Esophagus squamous epithelium (tissue), 4 donors: ENCODE data around the gene IKZF1.

ENCODE experiments used
- POLR2A ChIP-seq, 4 donors: fragments of 450-650 bp; IDR thresholded peaks; one replicate each; pipeline ENCODE4 v1.6.1; 2017; ENCODE audit warnings: antibody characterized with exemption in 4 of 4, mild to moderate bottlenecking in 4 of 4, moderate library complexity in 3 of 4
- TF ChIP-seq, protein P1 (sequence below), 6 experiments: fragments of 450-650 bp in 4 of 6; fragments of 200-600 bp in 2 of 6; sonication (generic) in 2 of 6; IDR thresholded peaks; one replicate each; pipeline ENCODE4 v1.5.1; 2016 to 2019; ENCODE audit warnings: antibody characterized with exemption in 6 of 6, mild to moderate bottlenecking in 4 of 6, moderate library complexity in 4 of 6

- TF ChIP-seq, protein P1, sequence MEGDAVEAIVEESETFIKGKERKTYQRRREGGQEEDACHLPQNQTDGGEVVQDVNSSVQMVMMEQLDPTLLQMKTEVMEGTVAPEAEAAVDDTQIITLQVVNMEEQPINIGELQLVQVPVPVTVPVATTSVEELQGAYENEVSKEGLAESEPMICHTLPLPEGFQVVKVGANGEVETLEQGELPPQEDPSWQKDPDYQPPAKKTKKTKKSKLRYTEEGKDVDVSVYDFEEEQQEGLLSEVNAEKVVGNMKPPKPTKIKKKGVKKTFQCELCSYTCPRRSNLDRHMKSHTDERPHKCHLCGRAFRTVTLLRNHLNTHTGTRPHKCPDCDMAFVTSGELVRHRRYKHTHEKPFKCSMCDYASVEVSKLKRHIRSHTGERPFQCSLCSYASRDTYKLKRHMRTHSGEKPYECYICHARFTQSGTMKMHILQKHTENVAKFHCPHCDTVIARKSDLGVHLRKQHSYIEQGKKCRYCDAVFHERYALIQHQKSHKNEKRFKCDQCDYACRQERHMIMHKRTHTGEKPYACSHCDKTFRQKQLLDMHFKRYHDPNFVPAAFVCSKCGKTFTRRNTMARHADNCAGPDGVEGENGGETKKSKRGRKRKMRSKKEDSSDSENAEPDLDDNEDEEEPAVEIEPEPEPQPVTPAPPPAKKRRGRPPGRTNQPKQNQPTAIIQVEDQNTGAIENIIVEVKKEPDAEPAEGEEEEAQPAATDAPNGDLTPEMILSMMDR (IDR thresholded peaks at IDR 0.05), result no peak
- no peak for TF ChIP-seq POLR2A (IDR thresholded peaks at IDR 0.05)
Measured at GRCh38 chr7:50356945-50357268, 52.4 kb downstream of the IKZF1 start.
